GM23338 (cell line): ENCODE results near the gene SMG6.

Source experiments
- EZH2 ChIP-seq: fragments of 200-600 bp; sonication (generic); IDR thresholded peaks from one replicate; pipeline ENCODE4 v1.8.0; 2017; ENCODE audit warnings: antibody characterized with exemption, mild to moderate bottlenecking, low read depth; ENCODE audit not compliant: unreplicated experiment
- EZH2phosphoT487 ChIP-seq: fragments of 200-600 bp; sonication (generic); IDR thresholded peaks from one replicate; pipeline ENCODE4 v1.8.1; 2018; ENCODE audit warnings: antibody characterized with exemption; ENCODE audit not compliant: unreplicated experiment
- JUNB ChIP-seq: IDR thresholded peaks from one replicate; pipeline ENCODE4 v1.6.1; 2016; ENCODE audit warnings: antibody characterized with exemption; ENCODE audit not compliant: unreplicated experiment
- NANOG ChIP-seq: IDR thresholded peaks from 2 replicates; pipeline ENCODE4 v1.6.1; 2016; ENCODE audit warnings: antibody characterized with exemption, borderline replicate concordance
- POLR2AphosphoS5 ChIP-seq: IDR thresholded peaks from 2 replicates; pipeline ENCODE4 v1.6.1; 2016; ENCODE audit warnings: antibody characterized with exemption, low read depth
- TF ChIP-seq, protein P1 (sequence below), 2 experiments: fragments of 200-600 bp in 1 of 2; sonication (generic) in 1 of 2; conservative IDR thresholded peaks; 2 replicates each; pipeline versions ENCODE4 v1.5.1 to v1.6.1; 2016 to 2017; ENCODE audit warnings: antibody characterized with exemption in 2 of 2, low read depth in 2 of 2, mild to moderate bottlenecking in 2 of 2, moderate library complexity in 1 of 2

DNA sequence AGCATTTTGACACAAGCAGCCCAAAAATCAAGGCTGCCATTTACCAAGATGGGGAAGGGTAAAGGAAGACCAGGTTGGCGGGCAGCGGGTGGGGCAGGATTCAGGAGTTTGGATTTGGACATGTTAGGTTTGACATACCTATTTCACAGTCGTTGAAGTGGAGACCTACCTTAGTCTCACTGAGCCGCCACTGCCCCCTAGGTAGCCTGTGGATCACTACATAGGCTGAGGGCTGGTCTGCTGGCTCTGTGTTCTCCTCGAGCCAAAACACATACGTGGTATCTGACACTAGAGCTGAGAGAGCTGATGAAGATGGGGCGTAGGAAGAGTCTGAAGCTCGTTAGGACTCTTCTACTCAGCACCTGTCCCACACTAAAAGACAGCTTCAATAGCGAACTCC lies 133.6 kb downstream of the SMG6 start:
- TF ChIP-seq POLR2AphosphoS5 (no peak), EZH2 (no peak), EZH2phosphoT487 (no peak), JUNB (no peak), NANOG (no peak)
- TF ChIP-seq, protein P1, sequence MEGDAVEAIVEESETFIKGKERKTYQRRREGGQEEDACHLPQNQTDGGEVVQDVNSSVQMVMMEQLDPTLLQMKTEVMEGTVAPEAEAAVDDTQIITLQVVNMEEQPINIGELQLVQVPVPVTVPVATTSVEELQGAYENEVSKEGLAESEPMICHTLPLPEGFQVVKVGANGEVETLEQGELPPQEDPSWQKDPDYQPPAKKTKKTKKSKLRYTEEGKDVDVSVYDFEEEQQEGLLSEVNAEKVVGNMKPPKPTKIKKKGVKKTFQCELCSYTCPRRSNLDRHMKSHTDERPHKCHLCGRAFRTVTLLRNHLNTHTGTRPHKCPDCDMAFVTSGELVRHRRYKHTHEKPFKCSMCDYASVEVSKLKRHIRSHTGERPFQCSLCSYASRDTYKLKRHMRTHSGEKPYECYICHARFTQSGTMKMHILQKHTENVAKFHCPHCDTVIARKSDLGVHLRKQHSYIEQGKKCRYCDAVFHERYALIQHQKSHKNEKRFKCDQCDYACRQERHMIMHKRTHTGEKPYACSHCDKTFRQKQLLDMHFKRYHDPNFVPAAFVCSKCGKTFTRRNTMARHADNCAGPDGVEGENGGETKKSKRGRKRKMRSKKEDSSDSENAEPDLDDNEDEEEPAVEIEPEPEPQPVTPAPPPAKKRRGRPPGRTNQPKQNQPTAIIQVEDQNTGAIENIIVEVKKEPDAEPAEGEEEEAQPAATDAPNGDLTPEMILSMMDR (conservative IDR thresholded peaks at IDR 0.05; ENCODE audit: low read depth in 2 of 2), result peak; percentile 61 to 79
